Medulla oblongata (tissue), 1 donor: ENCODE data around the gene C10orf53.
"Not testable (repeated sequence)": the region's sequence is repeated elsewhere in the genome, so short reads cannot be mapped to it uniquely, and the experiment has no call there.

Source experiments
- DNase-seq: peaks from one replicate; pipeline ENCODE4 v3.0.0-alpha.2; 2015; ENCODE audit errors: extremely low spot score

Gene C10orf53

DNA sequence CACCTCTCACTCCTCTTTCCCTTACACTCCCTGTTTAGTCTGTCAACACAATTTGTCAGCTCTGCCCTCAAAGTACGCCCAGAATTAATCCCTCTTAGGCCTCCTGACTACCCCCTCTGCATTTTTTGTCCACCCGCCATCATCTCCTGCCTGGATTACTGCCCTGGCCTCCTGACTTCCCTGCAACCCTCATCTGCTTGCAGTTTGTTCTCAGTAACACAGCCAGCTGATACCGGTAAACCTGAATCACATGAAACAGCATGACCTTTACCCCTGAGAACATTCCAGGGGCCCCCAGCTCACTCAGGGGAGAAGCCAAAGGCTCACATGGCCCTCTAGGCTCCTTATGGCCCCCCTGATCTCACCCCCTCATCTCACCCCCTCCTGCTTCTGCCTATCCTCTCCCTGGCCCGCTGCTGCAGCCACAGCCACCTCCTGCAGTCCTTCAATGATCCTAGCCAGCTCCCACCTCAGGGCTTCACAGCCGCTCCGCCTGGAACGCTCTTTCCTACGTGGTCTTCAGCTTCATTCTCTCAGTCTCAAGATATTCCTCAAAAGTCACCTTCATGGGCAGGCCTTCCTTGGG is 8.9 kb downstream of the C10orf53 start:
- no peak for DNase-seq

DNA sequence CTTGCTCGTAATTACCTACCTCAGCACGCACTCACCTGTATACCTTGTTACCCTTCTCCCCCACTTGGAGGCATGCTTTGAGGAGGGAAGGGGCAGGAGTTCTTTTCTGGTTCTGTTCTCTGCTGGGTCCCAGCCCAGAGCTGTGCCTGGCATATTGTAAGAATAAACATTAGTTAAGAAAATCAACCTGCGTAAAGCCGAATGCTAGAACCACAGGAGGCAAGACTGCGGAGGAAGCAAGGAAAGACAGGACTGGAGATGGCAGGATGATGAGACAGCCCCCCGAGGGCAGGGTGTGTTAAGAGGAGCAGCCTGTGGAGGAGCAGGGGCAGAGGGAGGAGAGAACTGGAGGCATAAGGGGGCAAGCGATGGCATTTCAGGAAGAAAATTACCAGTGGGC is 9.5 kb downstream of the C10orf53 start:
- no peak for DNase-seq

DNA sequence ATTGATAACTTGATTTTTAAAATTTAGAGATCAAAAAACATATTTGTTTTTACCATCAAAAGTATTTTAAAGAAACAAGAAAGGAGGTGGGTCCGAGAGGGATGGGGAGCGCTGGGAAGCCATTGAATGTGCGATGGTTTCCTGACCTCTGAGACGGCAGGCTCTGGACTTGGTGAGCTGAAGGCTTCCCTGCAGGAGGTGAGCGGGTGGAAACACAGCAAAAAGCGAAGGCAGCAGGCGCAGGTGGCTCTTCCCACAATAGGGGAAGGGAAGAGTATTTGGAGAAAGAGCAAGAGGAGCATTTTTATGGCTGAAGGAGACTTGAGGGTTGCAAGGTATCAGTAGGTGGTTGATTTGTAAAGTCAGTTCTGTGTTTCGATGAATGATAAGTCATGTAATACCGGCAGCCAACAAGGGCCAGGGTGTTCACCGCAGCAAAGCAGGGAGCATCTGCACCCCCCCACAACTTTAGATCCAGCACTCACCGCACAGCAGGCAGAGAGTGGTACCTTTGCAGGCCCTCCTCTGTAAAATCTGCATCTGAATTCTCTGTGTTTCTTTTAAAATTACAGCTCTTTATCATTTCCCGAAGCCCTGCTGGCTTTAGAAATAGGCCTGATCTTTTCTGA is 10.5 kb downstream of the C10orf53 start:
- DNase-seq = no peak

DNA sequence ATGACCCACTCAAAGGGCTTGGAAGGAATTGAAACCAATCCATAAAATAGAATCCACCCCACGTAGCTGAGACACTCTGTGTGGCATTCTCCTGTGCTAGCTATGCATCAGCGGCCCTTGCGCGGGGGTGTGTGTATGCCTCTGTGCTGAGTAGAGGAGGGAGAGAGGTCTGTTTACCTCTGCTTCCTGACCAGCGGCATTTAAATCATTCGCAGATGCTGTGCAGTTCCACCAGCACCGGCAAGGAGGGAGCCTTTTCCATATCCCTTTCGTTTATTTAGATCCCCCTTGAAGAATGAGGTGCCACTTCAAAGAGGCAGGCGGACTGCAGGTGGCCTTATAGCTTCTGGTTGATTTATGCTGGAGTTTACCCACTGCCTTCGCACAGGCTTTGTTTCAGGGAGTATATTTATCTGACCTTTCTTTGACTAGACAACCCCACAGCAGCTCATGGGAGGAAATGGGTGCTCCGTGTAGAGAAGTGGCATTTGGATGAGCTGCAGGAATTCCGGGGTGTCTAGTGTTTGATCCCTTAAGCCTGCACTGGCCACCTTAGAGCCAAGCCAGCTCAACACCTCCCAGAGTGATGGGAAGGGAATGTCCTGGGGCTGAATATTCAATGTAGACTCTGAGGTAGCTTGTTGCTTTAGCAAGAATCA is 11.4 kb downstream of the C10orf53 start:
- no peak for DNase-seq

DNA sequence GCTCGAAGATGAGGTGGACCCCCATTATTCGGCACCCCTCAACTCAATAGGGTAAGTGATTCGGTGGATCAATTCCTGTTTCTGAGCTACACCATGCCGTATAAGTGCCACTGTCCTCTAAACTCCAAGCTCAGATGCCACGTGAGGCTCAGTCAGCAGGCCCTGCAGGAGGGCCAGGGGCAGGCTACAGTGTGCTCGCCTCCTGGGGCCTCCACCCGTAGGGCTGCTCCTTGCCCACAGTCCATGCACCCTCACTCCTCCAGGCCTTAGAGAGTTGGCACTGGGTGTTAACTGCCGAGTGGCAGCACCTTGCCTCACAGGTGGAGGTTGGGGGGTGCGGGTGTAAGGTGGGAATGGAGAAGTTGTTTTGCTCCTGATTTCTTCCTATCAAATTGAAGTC is 12.1 kb downstream of the C10orf53 start:
- DNase-seq = no peak

DNA sequence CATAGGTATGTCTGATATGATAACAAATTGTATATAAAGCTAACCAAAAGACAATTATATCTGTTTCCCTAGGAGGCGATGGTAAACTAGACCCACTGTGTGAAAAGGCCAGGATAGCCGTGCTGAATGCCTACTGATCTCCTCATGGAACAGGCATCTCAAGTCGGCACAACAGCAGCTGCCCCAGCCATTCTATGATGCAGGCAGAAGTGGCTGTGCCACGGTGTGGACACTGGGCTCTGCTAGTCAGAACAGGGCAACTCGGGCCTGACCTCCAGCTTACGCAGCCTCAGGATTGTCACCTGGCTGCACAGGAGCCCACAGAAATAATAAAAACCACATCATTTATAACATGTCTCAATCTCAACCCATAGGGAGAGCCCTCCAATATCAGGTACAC is 15.0 kb downstream of the C10orf53 start:
- DNase-seq = no peak

DNA sequence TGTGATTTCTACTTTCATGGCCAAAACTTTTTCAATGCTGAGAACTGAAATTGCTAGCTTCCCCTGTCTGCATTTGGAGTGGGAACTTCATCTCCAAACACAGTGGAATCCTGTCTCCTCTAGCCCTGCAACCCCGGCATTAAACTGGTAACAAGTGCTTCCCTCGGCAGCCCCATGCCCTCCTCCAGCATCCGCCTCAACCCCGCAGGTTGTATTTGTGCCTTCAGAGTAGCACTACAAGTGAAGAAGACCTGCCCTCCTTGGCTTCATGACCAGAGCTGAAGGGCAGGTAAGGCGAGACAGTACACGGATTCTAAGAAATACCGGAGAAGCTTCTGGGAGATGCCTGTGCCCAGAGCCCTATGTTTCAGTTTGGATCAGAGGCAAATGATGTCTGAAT is 16.9 kb downstream of the C10orf53 start:
- DNase-seq = no peak

DNA sequence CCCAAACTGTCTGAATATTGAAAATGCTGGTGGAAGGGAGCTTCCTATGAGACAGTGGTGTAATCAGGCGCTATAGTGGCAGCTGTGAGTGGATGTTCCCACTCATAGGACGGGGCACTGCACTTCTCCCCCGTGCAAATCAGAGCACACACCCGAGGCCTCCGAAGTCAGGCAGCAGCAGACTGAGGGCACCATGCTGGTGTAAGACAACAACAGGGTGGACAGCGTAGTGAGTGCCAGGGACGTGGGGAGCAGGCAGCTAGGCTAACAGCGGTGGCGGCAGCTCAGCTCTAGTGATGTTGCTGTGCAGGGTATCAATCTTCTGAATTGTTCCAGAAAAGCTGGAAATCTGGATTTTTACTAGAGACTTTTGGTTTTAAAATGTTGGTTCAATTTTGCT is 19.2 kb downstream of the C10orf53 start:
- no peak for DNase-seq

DNA sequence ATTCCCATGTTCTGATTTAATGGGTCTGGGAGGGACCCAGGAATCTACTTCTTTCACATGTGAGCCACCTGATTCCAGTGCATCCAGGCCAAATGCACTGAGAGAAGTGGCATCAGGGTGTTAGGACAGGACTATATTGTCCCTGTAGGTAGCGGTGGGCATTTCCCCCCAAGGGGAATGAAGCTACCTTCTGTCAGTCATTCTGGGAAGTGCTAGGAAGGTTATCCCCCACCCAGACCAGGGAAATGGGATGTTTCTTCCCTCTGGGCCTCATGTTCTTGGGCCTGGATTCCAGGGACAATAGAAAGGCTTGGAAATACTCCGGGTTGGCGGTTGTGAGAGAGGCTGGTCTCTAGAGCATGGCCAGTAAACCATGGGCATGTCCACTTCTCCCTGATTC is 20.8 kb downstream of the C10orf53 start:
- no peak for DNase-seq

DNA sequence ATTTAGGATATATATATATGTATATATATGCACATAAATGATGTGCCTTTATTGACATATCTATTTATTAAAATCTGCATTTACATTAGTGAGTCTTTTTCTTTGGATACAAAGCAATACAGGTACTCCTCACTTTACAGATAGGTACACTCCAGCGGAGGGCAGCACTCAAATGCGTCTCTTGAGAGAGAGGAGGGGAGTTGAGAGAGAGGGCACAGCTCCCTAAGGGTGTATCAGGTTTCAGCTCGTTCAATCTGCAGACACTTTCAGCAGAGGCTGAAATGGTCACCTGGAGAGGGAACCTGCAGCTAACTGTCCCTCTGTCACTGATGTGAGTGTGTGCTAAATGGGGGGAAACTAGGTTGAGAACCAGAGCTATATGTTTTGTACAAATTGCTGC is 21.5 kb downstream of the C10orf53 start:
- no peak for DNase-seq

DNA sequence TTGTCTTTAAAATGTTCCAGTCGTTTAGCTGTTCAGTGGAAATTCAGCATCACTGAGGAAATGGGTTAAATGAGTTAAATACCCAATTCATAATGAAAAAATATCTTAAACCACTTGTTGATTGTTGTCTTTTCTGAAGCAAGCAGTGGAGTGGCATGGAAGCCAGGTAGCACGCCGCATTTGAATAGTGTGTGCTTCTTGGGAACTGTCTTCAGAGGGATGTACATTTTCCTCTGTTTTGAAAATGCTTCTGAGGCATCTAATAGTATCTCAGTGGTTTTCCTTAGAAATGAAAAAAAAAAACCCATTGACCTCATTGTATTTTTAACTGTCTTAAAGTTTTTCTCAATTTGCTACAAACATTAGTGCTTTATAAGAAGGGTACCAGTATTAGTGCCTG is 28.1 kb downstream of the C10orf53 start:
- DNase-seq = no peak

DNA sequence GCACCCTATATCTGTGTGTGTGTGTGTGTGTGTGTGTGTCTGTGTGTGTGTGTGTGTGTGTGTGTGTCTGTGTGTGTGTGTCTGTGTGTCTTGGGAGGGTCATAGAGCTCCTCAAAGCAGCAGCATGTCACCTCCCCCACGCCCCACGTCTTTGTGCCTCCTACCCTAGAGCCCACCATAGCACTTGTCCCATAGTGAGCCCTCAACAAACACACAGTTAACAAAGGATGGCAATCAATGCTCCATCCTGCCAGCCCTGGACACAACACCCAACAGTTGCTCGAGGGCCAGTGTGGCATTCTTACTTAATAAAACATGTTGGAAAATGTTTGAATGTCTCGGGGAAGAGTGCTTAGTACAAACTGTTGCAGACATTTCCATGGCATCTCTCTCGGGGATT is 30.5 kb downstream of the C10orf53 start:
- DNase-seq = no peak

DNA sequence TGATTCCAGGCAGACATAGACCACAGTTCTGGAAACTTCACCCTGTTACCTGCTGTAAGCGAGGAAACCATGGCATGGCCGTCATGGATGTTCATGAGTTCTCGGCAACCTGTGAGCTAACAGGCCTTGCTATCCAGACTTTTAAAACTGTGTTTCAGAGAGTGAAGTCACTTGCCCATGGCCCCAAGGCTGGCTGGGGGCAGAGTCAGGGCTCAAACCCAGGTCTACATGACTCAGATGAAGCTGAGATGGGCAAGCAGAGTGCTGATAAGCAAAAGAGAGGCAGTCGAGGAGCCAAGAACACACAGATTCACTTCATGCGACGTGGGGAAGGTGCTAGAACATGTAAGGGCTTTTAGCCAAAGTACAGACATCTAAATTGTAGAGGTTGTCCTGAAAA is 31.5 kb downstream of the C10orf53 start:
- DNase-seq = no peak

DNA sequence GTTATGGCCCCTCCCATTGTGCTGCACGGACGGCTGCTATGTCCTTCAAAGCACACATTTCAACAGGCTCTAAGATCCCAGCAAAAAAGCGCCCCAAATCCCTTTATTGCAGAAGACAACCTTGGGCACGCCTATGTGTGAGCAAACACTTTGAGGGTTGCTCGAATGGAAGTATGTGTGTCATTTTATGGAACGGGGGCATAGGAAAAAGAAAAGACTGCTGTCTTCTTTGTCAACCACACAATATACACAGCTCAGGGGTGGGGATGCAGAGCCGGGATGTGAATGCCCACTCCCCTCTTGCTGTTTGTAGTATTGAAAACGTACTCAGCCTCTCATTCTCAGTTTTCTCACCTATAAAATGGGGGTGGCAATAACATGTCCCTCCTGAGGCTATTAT is 32.0 kb downstream of the C10orf53 start:
- DNase-seq = no peak

DNA sequence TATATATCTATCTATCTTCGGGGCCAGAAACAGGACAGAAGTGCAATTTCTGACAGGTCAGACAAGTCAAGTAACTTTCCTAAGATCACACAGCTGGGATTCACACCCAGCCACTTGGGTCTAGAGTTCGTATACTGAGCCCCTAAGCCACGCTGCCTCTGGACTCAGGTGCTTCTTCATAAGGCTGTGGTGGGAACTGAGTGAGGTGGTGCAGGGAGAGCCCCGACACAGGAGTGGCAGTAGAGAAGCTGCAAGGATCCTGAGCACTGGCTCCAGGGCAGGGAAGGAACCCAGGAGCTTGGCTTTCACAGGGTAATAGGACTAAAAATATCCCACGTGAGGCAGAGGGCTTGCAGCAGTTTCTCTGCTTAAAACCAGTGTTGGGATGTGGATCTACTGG is 33.8 kb downstream of the C10orf53 start:
- DNase-seq = no peak

DNA sequence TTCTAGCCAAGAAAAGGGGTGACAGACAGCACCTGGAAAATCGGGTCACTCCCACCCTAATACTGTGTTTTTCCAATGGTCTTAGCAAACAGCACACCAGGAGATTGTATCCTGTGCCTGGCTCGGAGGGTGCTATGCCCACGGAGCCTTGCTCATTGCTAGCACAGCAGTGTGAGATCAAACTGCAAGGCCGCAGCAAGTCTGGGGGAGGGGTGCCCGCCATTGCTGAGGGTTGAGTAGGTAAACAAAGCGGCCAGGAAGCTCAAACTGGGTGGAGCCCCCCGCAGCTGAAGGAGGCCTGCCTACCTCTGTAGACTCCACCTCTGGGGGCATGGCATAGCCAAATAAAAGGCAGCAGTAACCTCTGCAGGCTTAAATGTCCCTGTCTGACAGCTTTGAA is 35.7 kb downstream of the C10orf53 start:
- DNase-seq = not testable (repeated sequence)

DNA sequence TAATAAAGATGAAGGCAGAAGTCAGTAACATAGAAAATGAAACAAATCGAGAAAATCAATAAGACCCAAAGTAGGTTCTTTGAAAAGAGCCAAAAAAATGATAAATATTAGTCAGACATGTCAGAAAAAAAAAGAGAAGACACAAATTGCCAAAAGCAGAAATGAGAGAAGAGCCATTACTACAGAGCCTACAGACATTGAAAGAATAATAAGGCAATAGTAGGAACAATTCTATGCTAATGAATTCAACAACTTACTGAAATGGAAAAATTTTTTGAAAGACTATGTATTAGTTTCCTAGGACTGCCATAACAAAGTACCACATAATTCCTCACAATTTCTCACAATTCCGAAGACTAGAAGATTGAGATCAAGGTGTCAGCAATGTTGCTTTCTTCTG is 47.1 kb downstream of the C10orf53 start:
- DNase-seq = no peak

DNA sequence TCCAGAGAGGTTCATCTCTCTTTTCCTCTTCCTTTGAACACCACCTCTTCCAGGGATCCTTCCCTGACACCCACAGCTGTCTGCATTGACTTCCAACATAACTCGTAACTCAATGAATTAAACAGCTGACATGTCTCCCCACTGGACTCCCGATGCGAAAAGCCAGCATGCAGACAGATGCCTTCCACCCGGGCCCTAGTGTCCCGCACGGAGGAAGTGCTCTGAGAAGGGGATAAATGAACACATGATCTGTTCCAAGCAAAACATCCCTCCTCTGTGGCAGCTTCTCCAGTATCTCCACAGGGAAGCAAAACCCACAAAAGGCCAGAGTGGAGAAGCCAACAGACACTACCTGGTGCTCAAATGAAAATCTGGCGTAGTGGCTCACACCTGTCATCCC is 54.4 kb downstream of the C10orf53 start:
- DNase-seq = no peak

DNA sequence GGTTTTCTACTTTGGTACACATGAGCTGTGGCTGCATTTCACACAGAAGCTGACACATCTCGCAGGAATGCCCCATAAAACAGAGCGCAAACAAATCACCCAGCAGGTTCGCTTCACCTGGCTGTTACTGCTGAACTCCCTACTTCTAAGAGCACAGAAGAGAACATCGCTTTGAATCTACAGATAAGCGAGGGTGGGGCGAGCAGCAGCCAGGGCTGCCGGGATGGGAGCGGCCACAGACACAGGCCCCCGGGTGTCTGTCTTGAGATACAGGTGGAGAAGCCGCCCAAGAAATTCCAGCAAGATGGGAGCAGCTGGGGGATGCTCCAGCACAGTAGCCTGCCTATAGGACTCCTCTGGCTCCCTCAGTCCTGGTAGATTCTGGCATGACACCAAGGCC is 55.2 kb downstream of the C10orf53 start:
- no peak for DNase-seq

DNA sequence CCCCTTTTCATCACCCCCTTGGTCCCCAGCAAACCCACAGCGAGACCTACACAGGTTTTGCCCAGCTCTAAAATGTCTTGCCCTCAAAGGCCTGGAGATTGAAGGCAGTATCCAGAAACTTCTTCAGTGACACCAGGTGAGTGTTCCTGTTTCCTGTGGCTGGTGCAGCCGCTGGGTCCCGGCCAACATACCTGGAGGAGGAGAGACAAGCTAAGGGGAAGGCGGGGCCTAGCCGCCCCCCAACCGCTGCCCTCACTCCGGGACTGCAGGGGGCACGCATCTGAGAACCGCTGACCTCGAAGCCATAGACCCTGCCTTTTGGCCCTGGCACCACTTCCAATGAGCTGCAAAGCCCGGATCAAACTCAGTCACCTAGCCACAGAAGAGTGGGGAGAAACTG is 55.7 kb downstream of the C10orf53 start:
- DNase-seq = no peak

DNA sequence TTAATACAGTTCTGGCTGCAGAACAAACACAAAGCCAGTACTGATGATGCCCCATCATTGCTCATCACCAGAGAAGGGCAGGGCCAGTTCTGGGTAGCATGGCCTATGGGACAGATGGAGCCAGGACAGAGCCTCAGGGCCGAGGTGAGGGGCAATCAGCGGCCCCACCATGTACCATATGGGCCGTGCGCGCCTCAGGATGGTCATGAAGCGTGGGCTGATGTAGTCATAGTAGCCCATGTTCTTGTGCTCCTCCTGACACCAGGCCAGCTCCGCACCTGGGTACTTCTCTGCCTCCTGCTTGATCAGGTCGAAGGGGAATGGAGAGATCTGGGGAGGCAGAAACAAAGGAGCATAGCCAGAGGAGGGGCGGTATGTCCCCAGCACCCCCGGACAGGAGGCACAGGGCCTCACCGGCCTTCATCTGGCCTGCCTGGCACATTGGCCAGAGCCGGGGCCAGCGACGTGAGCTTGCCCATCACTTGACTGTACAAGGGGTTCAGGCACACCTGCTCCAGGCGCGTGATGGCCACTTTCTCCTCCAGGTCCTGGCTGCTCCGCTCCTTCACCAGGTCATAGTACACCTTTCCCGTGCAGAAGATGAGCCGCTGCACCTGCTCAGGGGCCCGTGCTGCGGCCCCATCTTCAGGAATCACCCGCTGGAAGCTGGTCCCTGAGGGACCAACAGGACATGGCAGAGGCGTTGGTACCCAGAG is 56.6 kb downstream of the C10orf53 start:
- DNase-seq = no peak

DNA sequence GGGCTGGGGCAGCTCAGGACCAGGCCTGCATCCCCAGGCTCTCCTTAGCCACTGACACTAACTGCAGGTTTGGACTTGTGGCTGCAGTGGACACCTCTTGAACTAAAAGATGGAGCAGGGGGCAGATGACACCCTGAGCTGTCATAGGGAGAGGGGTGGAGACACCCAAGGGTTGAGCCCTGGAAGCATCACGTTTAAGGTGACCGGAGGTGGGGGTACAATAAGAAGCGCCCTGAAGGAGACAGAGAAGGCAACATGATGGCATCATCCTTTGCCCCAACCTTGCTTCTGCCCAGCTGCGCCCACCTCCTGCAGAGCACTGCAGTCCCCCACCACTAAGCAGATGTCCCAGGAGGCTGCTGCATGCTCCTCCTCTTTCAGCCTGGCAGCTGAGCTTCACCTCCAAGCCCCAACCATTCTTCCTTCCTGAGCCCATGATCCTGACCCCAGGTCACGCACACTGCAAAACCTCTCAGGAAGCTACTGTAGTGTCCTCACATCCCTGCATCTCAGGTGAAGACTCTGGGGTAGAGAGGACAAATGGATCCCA is 57.2 kb downstream of the C10orf53 start:
- DNase-seq = no peak
